ENCODE measurements around the gene YIPF1.

- TF ChIP-seq CTCF (conservative IDR thresholded peaks at IDR 0.05 in 1 of 2, IDR thresholded peaks at IDR 0.05 in 1 of 2; ENCODE audit: low read depth in 1 of 2, low read length in 2 of 2) (no peak), EZH2 (IDR thresholded peaks at IDR 0.05; ENCODE audit: low read length, missing control alignments) (no peak)
Observed at GRCh38 chr1:53810497-53810896, 79.1 kb downstream of the YIPF1 start.

Measured in fibroblast of lung (primary cell).